HG03432 (cell line): Measurements from ENCODE around the gene SLC7A14.

Source experiments
- ATAC-seq: cut with Tn5 transposase; IDR thresholded peaks from one replicate; pipeline ENCODE4 v1.9.1; 2021; ENCODE audit warnings: mild to moderate bottlenecking, moderate library complexity; ENCODE audit not compliant: unreplicated experiment

SLC7A14 gene

DNA sequence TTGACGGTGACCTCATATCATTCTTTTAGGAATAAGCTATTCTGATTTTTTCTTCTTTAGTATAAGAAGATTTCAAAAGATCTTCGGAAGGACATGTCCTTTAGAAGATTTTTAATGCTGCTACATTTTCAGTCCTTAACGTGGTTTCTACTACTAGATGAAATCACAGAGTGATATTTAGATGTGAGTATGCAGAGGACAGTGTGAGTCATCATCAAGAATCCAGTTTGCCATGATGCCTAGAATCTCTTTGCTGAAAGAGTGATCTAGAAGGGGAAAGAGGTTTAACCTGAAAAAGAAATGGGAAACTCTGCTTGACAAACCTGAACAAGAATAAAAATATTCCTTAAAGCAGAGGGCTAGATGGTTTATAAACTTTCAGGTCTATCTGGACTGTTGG, 43.2 kb downstream of the SLC7A14 start:
- no peak for ATAC-seq

DNA sequence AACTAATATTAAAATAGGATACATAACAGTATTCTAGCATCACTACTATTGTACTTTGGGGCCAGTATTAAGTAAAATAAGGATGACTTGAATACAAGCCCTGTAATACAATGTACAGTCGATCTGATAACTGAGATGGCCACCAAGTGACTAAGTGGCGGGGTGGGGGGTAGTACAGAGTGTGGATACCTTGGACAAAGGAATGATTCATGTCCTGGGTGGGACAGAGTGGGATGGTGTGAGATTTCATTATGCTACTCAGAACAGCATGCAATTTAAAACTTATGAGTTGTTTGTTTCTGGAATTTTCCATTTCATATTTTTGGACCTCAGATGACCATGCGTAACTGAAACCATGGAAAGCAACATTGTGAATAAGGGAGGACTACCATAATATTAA, 46.0 kb downstream of the SLC7A14 start:
- no peak for ATAC-seq

DNA sequence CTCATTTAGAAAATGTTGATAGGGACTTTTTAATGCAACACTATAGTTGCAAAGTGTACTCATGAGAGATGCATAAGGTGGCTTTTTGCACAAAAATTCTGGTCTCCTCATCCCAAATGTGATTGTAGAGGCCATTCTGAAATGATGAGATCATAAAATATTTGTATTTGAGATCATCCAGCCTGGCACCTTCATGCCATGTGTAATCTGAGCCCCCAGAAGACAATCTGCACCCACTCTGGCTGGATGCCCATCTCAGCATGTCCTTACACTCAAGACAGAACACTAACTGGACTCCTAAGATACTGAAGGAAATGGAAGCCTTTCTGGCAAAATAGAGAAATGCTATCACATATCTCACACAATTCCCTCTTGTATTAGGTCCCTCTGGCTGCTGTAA, 49.2 kb downstream of the SLC7A14 start:
- ATAC-seq: no peak

DNA sequence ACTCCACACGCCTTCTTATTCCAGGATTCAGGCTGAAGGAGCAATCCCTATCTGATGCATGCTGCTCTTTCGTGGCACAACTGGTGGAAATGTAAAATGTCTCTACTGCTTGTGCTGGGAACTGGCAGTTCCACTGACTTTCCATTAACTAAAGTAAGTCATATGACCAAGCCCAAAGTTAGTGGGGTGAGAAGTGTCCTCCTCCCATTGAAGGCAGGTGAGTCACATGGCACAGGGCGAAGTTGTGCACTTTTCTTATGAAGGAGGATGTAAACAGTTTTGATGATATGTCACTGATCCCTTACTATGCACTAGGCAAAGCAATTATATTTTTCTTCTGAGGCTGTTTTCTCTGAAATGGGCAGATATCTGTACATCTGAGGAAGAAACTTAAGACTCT, 51.6 kb downstream of the SLC7A14 start:
- no peak for ATAC-seq

DNA sequence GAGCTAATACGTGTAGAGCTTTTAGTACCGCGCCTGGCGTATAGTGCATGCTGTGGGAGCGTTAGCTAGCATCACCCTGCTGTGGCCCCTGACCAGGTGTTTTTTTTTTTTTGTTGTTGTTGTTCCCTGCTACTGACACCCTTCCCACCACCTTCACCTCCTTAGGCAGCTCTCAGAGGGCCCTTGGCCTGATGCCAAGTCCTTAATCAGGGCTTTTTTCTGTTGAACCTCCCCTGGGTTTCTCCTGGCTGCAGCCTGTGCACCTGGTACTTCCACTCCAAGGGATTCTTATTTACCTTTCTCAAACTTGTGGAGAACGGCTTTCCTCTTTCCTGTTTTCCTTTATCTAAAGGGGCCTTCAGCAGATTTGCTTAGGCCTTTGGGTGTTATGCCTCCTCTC, 53.3 kb downstream of the SLC7A14 start:
- no peak for ATAC-seq

DNA sequence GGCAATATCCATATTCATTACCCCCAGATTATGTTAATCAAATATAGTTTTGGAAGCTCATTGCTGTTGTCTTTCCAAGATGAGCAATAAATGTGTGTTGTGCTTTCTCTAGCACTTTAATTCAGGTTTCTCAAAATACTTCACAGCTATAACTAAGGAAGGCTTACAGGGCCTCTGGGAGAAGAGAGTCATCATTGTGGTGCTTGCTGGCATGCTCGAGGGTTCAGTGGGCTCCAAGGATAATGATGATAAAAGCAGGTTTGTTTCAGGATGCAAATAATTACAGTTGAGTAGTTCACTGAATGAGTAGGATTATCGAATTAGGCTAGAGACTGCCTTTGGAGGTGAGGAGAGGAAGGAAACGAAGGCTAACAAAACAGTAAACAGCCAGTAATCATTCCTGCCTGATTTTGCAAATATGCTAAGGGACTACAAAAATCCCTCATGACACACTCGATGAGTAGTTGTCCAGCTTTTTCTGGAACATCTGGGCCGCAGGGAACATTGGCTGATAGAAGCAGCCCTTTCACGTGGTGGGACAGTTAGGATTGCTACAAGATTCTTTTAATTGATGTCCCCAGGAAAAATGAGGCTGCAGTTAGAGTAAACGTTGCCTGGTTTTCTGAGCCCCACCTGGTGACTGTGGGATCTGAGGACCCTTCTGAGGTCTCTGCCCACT, 54.1 kb downstream of the SLC7A14 start:
- ATAC-seq: no peak

DNA sequence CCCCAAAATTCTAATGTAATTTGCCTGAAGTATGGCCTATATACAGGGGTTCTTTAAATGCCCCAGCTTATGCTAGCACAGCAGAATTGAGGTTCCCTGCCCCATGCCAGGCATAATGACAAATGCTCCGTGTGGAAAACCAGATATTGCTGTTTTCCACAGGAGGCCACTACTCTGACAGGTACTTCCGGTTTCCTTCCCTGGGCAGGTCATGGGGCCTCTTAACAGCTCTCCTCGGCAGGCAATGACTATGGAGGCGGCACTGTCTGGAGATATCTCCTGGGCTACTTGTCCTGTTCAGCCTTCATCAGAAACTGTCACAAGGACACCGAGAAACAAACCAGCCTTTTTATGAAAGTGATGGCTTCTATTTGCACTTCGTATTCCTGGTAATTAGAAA, 54.8 kb downstream of the SLC7A14 start:
- ATAC-seq: no peak

DNA sequence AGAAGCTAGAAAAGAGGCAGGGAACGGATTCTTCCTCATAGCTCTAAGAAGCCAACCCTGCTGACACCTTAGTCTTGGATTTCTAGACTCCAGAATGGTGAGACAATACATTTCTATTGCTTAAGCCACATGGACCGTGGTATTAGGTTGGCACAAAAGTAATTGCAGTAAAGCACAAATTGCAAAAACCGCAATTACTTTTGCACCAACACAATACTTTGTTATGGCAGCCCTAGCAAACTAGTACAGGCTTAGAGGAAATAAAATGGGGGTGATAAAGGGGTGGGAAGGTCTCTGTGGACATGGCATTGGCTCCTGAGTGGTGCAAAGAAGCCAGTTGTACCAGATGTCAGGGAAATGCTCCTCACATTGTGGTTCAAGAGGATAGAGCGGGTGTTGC, 56.0 kb downstream of the SLC7A14 start:
- no peak for ATAC-seq

DNA sequence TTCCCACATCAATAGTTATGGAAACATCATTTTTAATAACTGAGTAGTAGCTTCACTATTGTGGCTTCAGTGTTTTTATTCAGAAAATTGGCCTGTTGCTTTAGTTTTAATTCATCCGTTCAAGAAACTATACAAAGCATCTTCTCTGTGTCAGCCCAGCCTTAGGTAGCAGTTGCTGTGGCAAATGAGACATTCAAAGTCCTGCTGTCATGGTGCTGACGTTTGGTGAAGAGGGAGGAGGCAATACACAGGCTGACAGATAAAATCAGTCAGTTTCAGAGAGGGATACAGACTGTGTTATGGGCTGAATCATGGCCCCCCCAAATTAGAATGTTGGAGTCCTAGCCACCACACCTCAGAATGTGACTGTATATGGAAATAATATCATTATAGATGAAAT, 56.5 kb downstream of the SLC7A14 start:
- no peak for ATAC-seq

DNA sequence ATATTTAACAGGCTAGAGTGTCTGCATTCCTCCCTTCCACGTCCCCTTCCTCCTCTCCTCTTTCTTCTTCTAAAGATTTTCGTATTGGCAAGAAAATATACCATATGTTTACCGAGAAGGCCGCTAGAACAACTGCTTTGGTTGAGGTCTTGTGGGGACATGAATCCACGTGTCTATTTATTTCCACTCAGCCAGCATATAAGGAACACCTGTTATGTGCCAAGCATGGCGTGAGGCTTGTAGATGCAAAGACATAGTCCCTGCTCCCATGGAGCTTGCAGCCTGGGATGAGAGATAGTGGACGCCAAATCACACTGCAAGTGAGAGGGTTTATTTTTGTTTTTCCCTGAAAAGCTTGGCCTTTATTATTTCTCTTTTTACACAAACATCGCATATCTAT, 57.1 kb downstream of the SLC7A14 start:
- ATAC-seq: no peak

DNA sequence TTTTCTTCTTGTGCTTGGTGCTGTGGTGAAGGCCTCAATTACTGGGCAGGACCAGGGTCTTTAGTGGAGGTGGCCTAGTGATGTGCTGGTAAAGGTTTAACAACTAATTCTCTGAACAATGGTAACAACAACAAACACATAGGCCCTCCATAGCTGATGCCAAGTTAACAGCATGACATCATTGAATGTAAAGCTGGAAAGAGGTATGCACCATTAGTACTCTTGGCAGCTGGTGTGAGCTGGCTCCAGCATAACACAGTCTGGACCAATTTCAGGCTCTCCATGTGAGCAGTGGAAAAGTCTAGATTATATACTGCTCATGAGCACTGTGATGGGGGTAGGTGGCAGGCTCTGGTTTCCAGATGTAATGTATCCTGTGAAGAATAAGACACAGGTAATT, 61.8 kb downstream of the SLC7A14 start:
- no peak for ATAC-seq

DNA sequence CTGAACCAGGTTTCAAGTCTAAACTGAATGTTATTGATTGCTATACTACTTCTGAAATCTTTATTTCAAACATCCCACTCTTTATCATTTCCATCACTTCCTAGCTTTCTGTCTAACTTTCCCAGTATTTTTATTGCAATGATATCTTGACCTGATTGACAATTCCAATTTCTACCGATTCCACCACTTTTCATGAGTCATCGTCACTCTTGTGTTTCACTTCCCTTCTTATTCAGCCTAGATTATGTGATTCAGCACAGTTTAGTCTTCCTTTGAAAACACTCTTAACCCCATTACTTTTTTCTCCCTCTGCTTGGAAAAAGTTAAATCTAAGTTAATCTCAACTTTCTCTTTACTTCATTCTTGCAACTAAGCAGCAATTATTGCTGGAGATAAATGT, 62.6 kb downstream of the SLC7A14 start:
- ATAC-seq: peak; percentile 59

DNA sequence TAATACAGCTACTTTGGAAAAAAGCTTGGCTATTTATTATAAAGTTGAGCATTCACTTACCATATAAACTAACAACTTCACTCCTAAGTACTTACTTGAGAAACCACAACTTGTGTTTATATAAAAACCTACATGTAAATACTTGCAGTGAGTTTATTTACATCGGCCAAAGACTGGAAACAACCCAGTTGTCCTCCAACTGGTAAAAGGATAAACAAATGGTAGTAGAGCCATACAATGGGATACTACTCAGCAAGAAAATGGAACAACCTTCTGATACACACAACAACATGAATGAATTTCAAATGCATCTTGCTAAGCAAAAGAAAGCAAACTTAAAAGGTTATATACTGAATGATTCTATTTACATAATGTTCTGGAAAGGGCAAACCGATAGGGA, 63.7 kb downstream of the SLC7A14 start:
- no peak for ATAC-seq

DNA sequence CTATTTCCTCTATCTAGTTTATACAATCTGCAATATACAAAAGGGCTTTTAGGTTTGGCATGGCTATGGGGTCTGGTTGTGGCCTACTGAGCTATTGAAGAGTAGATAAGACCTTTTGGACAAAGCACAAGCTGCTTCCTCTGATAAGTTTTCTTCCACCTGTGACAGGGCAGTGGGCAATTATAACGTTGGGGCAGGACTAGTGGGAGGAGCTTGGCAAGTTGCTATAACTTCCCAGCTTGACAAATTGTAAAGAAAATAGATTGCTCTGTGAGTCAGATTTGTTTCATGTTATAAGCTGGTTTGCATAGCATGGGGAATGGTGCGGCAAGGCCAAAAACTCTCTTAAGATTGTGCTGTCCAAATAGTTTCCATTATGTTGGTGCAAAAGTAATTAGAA, 64.9 kb downstream of the SLC7A14 start:
- no peak for ATAC-seq

DNA sequence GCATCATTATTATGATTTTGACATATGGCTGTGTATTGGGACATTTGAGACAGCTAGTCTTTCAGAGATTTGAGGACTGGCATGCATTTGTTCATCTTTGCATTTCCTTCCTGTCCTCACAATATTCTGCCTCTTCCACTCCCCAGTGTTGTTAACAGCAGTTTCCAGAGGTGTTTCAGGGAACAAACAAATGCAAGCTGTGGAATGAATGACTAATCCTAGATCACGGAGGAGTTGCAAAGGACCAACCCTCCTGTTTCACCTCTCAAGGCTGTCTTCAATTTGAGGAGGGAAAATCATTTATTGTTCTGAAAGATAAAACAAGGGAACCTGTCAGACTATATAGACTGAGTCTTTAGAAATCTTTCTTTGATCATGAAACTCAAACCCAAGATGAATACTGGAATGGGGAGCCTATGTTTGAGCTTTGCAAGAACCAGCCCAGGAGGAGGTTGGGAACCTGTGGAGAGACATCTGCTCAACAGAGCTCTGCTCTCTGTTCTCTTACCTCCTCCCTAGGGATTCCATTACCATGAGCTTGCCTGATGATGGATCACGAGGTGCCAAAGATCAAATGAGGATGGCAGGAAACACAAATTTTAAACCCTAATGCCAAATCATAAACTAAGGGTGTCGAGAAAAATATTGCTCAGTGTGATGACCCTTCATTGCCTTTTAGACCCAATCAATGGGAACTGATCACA, 68.5 kb downstream of the SLC7A14 start:
- ATAC-seq: no peak

DNA sequence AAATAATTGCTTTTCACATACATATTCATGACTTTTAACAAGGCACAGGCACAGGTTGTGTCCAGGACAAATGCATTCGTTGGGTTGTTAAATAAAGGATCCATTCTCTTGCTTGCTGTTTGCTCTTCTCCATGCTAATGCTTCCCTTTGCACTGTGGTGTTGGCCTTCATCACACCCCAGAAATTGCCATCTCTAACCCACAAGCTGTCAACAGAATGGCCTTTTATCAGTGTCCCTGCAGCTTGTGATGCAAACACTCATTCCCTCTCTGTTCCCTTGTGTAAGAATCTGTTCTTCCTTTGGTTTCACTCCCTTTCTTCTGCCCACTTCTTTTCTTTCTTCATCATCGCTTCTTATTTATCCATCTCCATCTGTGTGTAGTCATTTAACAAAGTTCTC, 72.2 kb downstream of the SLC7A14 start:
- ATAC-seq: no peak

DNA sequence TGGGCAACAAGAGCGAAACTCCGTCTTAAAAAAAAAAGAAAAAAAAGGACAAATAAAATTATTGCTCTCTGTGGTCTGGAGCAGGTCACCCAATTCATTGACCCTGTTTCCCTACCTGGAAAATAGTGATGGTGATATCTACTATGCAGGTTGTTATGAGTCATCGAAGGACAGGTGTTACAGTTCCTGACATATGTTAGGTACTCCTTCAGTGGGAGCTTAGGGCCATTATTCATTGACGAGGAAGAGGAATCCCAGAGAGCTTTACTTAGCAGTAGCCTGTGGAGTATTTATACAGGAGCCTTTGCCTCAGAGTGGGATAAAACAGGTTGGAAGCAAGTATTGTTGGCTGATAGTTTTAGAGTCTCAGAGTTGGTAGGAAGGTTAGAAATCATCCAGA, 74.5 kb downstream of the SLC7A14 start:
- no peak for ATAC-seq

DNA sequence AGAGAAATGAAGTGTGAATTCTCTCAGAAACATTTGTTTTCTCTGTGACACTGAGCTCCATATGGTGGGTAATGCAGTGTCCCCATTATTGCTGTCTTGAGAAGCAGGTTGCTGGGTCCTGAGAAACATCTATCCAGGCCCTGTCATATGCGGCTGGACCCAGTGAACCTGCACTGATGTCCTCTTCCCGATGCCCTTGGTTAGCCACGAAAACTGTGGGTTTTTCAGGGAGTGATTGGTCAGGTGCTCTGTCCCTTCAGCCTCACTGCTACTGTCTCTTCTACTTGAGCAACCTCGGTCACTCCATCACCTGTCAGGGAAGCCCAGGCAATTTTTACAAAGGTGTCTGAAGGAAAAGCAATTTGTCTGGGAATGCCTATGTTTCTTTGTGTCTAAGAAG, 77.0 kb downstream of the SLC7A14 start:
- no peak for ATAC-seq

DNA sequence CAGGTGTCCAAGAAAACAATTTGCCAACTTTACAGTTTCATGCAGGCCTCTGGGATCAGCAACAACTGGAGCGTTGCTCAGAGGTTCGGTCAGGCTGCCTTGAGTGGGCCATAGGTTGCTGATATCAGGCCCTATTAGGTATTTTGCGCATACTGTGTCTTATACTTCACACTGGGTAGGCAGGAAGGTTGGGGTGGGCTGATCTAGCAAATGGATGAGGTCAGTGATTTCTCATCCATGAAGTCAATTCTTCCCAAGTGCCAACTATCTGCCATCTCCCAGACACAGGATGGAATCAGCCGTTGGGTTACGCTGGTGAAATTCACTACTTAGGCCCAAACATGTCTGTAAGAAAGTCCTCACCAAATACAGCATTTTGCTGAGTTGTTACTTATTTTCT, 77.6 kb downstream of the SLC7A14 start:
- no peak for ATAC-seq

DNA sequence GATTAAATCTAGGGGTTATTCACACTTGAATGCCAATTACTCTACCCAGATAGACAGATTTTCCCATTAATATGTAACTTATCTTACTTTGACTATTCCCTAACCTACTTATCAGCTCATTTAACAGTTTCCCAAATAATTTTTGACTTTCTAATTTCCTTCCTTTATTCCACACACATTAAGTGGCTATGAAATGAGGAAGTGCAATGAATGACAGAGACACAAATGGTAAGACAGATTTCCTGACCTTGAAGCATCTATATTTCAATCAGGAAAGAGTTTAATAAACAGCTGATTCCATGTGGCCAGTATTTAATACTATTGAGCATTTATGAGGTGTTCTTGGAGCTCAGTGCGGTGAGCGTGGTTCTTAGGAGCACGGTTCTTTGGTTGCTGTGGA, 78.8 kb downstream of the SLC7A14 start:
- no peak for ATAC-seq

DNA sequence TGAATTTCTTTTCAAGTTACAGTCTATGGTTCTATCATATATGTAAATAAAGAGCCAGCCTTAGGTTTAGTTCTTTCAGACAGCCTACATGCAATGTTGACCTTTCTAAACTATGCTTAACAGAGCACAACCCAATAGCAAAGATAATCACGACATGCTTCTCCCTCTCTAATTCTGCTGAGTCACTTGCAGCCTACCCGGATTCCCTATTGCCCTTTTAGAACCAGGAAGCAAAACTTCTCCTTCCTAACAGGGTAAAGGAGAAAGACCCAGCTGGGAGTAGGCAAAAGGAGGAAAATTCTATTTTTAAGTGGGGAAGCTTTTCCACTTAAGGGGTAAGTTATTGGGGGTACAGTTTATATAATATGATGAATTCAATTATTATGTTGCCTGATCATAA, 79.3 kb downstream of the SLC7A14 start:
- no peak for ATAC-seq

DNA sequence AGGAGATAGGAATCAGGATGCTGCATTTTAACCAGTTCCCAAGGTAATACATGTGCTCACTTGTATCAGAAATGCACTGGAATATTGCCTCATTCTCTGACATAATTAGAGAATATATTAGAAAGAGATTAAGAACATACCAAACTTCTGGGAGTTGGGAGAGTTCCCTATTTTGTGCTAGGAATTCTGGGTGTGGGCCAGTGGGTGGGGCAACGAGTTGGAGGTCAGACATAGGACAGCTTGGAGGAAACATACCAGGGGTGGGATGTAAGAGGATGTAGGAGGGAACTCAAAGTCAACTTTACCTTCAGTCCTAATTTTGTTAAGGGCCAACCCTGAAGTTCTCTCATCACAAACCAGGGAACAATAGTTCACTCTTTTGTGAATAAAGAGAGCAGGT, 83.6 kb downstream of the SLC7A14 start:
- no peak for ATAC-seq

DNA sequence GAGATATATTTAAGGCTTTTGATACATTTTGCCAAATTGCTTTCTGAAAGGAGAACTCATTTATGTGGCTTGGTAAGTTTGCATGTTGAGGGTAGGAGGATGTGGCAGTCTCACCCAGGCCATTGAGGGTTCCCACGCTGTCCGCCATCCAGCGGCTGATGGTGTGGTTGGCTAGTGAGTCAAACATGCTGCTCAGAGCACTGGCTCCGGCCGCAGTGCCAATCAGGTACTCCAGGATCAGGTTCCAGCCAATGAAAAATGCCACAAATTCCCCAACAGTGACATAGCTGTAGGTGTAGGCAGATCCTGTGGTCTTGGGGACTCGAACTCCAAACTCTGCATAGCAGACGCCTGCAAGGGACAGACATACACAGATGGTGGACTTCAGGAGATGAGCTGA, 84.9 kb downstream of the SLC7A14 start:
- ATAC-seq: no peak
